Activated naive CD8-positive, alpha-beta T cell (primary cell): ENCODE results near the gene LRP1B.

ENCODE experiments used
- H3K27ac Mint-ChIP-seq: one replicate; pipeline ENCODE4 v1.8.0; 2021; ENCODE audit warnings: mixed read lengths
- H3K27me3 Mint-ChIP-seq: one replicate; pipeline ENCODE4 v1.8.0; 2021; ENCODE audit warnings: mixed read lengths
- H3K36me3 Mint-ChIP-seq: one replicate; pipeline ENCODE4 v1.8.0; 2021; ENCODE audit warnings: mixed read lengths
- H3K4me1 Mint-ChIP-seq: one replicate; pipeline ENCODE4 v1.8.0; 2021; ENCODE audit warnings: low read depth, mixed read lengths
- H3K4me3 Mint-ChIP-seq: one replicate; pipeline ENCODE4 v1.8.0; 2021; ENCODE audit warnings: mild to moderate bottlenecking, mixed read lengths
- H3K9me3 Mint-ChIP-seq: one replicate; pipeline ENCODE4 v1.8.0; 2021; ENCODE audit warnings: low read depth, mixed read lengths

The LRP1B gene

DNA sequence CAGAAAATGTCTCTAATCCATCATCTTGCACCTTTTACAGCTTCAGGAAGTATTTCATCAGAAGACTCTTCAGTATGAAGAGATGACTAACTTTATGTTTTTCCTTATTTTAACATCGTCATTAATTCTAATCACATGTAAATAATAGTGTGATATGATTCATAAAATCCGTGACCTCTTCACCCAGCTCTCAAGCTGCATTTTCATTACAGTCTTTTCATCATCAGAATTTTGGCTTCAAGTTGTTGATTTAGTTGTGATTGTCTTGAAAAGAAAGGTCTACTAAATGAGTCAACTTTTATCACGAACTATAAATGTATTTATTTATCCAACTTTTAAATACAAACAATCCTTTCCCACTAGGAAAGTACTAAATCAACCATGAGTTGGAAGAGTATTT lies 410.3 kb downstream of the LRP1B start:
- H3K9me3 Mint-ChIP-seq: no peaks in the 10 kb centered on the region
- H3K27ac Mint-ChIP-seq: no peak overlapping the region
- no peaks in the 10 kb centered on the region for H3K27me3 Mint-ChIP-seq
- H3K4me1 Mint-ChIP-seq: no peaks in the 10 kb centered on the region
- no peaks in the 10 kb centered on the region for H3K36me3 Mint-ChIP-seq
- no peak overlapping the region for H3K4me3 Mint-ChIP-seq

DNA sequence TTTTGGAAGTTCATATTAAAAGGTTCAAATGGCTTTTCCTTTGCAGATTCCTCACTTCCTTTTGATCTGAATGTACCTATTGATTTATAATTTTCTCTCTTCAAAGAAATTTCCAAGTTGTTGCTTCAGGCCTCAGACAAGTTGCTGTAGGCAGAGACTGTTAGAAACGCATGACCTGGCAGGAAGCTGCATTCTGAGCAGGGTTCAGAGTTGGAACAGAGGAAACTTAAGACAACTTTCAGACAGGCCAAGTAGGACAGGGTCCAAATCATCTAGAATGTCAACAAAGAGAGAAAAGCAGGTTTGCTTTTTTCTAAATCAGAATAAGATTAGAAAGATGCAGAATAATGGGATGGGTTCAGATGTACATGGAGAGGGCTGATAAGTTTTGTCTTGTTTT lies 416.3 kb downstream of the LRP1B start:
- H3K27ac Mint-ChIP-seq: no peak overlapping the region
- no peaks in the 10 kb centered on the region for H3K4me1 Mint-ChIP-seq
- H3K9me3 Mint-ChIP-seq: peaks cover 3% of the 10 kb centered on the region
- no peaks in the 10 kb centered on the region for H3K36me3 Mint-ChIP-seq
- H3K27me3 Mint-ChIP-seq: no peaks in the 10 kb centered on the region
- H3K4me3 Mint-ChIP-seq: no peak overlapping the region

DNA sequence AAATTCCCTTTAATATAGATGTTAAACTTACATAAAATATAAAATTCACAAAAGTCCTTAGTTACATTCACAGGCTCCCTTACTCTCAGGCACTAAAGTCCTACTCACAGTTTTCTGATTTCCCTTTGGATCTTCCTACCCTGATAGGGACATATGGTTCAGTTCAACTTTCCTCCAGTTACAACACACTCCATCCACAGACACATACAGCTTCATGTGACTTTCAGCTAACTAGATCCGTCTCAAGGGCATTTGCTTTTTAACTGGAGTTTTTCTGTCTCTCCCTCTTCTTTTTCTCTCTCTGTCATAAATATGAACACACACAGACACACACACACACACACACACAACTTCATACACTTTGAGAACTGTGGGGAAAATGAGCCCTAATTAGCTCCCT lies 419.2 kb downstream of the LRP1B start:
- Mint-ChIP-seq H3K9me3 (peaks cover 3% of the 10 kb centered on the region), H3K27ac (no peak overlapping the region), H3K4me3 (no peak overlapping the region), H3K27me3 (no peaks in the 10 kb centered on the region), H3K36me3 (no peaks in the 10 kb centered on the region), H3K4me1 (no peaks in the 10 kb centered on the region)

DNA sequence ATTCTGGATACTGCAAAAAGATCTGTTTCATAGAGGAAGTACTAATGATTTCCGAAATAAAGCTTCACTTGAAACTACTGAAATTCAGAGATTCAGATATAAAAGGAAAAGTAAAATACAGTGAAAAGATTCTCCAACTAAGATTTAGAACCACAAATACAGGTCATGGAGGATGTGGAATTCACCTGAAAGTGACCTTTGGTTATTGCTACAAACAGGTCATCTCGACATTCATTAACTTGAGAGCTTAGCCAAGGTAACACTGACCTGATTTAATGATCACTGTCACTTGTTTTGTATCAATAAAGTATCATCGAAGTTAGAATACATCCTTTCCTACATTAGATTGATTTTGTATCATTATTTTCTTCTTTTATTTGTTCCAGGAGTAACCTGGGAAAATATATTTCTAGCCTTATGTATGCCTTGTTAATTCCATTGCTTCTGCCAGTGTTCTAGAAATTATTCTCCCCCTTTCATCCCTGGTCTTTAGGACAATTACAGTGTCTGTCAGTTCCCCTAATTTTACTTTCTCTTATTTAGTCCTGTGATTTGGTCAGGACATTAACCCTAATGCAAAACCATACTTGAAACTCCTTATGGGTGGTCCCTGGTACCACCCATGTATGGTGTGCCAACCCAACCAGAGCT lies 420.1 kb downstream of the LRP1B start:
- no peaks in the 10 kb centered on the region for H3K4me1 Mint-ChIP-seq
- peaks cover 3% of the 10 kb centered on the region for H3K9me3 Mint-ChIP-seq
- no peak overlapping the region for H3K27ac Mint-ChIP-seq
- H3K4me3 Mint-ChIP-seq: no peak overlapping the region
- H3K36me3 Mint-ChIP-seq: no peaks in the 10 kb centered on the region
- H3K27me3 Mint-ChIP-seq: no peaks in the 10 kb centered on the region

DNA sequence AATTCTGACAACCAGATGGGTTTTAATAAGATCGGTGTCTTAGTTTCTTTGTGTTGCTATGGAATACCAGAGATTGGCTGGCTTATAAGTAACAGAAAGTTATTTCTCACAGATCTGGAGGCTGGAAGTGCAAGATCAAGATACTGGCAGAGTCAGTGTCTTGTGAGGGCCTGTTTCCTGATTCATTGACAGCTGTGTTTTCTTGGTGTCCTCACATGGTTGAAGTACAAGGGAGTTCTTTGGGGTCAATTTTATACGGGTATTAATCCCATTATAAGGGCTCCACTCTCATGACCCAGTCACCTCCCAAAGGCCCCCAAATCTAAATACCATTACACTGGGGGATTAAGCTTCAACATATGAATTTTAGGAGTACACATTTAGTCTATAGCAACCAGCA lies 421.1 kb downstream of the LRP1B start:
- Mint-ChIP-seq H3K9me3 (peaks cover 3% of the 10 kb centered on the region), H3K27ac (no peak overlapping the region), H3K4me1 (no peaks in the 10 kb centered on the region), H3K27me3 (no peaks in the 10 kb centered on the region), H3K36me3 (no peaks in the 10 kb centered on the region), H3K4me3 (no peak overlapping the region)

DNA sequence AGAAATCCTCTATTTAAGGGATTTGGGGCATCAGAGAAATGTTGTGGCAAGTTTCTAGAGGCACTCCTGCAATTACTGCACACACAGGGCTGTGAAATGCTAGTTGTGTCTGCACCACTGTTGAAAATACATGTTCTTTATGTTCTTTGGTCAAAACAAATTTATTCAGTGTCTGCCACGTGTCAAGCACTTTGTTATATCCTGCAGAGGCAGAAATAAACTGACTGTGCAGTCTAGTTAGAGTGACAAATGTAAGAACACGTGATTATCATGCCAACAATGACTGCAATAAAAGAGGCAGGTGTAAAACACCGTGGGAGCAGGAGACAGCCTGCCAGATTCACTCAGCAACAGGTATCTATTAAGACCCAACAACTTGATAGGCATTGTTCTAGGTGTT lies 423.3 kb downstream of the LRP1B start:
- H3K4me1 Mint-ChIP-seq: no peaks in the 10 kb centered on the region
- H3K27ac Mint-ChIP-seq: no peak overlapping the region
- no peak overlapping the region for H3K4me3 Mint-ChIP-seq
- no peaks in the 10 kb centered on the region for H3K27me3 Mint-ChIP-seq
- no peaks in the 10 kb centered on the region for H3K36me3 Mint-ChIP-seq
- peaks cover 3% of the 10 kb centered on the region for H3K9me3 Mint-ChIP-seq

DNA sequence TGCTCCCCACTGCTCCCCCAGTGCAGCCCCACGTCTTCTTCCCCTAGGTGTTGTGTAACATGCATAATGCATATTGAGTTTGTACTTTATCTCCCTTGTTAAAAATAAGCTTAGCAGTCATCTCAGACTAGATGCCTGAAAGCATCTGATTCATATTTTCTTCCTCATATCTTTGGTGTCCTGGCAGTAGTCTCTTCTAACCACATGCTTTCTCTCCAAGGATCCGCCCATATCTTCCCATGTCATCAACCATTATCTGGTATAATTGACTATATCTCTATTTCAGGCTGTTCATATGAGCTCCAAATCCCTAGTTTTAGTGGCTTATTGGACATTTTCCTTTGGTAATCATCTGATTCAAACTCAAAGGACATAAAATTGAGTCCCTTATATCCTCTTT lies 426.3 kb downstream of the LRP1B start:
- Mint-ChIP-seq H3K4me1 (no peaks in the 10 kb centered on the region), H3K36me3 (no peaks in the 10 kb centered on the region), H3K4me3 (no peak overlapping the region), H3K27ac (no peak overlapping the region), H3K27me3 (no peaks in the 10 kb centered on the region), H3K9me3 (peaks cover 3% of the 10 kb centered on the region)

DNA sequence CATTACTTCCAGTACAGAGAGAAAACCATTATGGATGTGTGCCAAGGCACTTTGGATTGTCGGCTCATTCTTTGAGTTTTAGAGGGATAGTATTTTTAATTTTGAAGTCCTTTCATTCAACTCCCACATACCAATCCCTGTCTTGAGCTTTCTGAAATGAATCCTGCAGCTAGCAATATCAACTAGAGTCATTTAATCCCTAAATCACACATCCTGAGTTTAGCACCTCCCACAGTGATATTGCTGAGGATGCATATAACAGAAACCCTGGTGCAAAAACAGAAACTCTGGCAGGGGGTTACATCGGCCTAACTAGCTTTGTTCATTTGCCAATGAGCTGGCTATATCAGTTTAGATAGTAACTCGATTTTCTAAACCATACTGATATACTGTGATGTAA lies 427.3 kb downstream of the LRP1B start:
- Mint-ChIP-seq H3K4me3 (no peak overlapping the region), H3K27ac (no peak overlapping the region), H3K36me3 (no peaks in the 10 kb centered on the region), H3K27me3 (no peaks in the 10 kb centered on the region), H3K4me1 (no peaks in the 10 kb centered on the region), H3K9me3 (peaks cover 3% of the 10 kb centered on the region)

DNA sequence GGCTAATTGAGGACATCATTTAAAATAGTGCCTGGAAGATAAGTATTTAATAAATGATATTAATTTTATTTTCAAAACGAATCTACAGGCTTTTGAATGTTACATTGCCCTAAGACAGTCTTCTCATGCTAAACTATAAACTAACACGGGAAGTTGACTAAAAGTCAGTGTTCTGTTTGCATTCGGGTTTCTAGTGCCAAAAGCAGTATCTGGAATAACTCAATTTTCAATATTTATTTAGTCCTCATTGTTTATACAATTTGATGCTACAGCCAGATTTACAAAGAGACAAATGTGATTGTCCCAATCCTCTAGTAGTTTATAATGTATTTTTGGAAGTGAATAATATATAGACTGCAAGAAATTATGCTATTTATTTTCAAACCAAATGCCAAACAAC lies 429.2 kb downstream of the LRP1B start:
- H3K9me3 Mint-ChIP-seq: peaks cover 3% of the 10 kb centered on the region
- no peaks in the 10 kb centered on the region for H3K4me1 Mint-ChIP-seq
- H3K27ac Mint-ChIP-seq: no peak overlapping the region
- H3K27me3 Mint-ChIP-seq: no peaks in the 10 kb centered on the region
- no peak overlapping the region for H3K4me3 Mint-ChIP-seq
- no peaks in the 10 kb centered on the region for H3K36me3 Mint-ChIP-seq

DNA sequence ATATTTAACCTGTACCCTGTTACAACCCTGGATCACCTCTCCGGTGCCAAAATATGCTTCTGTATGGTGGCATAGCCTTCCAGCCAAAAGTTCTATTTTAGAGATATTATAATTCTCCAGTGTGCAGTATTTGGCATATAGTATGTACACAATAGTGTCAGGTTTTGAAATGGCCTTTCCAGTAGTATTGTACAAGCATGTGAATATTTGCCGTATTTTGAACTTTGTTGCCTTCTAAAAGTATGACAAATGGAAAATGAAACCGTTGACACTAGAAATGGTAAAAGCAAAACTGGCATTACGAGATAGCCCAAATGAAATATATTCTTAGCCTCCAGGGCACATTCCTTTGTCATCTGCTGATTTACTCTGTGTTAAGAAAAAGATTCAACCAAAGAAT lies 431.2 kb downstream of the LRP1B start:
- Mint-ChIP-seq H3K36me3 (no peaks in the 10 kb centered on the region), H3K4me1 (no peaks in the 10 kb centered on the region), H3K4me3 (no peak overlapping the region), H3K27me3 (no peaks in the 10 kb centered on the region), H3K27ac (no peak overlapping the region), H3K9me3 (peaks cover 3% of the 10 kb centered on the region)

DNA sequence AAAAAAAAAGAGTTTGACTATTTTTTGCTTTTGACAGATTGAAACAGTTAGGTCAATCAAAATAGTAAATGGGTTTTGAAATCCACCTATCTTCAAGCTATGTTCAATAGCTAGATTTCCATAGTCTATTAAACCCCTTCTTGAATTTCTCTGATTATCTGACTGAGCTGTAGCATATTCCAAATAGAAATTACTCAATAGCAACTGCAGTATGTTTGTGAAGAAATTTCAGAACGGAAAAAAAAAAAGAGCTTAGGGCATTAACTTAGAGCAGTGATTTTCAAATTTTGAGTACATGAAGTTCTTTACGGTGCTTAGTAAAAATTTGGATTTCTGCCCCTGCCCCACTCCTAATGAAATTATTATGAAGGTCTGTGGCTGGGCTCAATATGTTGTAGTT lies 432.3 kb downstream of the LRP1B start:
- H3K4me3 Mint-ChIP-seq: no peak overlapping the region

DNA sequence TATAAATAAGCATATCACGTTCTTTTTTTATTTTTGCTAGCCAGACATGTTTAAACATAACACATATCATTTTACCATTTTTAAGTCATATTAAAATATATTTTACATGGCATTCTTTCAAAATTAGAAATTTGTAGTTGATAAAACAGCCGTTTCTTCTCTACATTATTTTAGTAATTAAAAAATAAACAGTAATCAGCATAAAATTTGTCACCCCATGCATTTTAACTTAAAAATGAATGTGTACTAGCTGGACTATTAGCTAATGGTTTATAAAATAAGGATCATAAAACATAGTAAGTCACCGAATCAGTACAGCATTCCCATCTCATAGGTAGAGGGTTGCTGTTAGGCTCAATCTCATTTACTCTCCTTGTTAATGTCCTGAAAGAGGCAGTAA lies 433.8 kb downstream of the LRP1B start:
- Mint-ChIP-seq H3K9me3 (no peaks in the 10 kb centered on the region), H3K27ac (no peak overlapping the region), H3K4me1 (no peaks in the 10 kb centered on the region), H3K4me3 (no peak overlapping the region), H3K36me3 (no peaks in the 10 kb centered on the region), H3K27me3 (no peaks in the 10 kb centered on the region)

More for the DNA sequence above, 432.3 kb downstream of the LRP1B start:
- Mint-ChIP-seq H3K36me3 (no peaks in the 10 kb centered on the region), H3K9me3 (no peaks in the 10 kb centered on the region), H3K27ac (no peak overlapping the region), H3K27me3 (no peaks in the 10 kb centered on the region), H3K4me1 (no peaks in the 10 kb centered on the region)

DNA sequence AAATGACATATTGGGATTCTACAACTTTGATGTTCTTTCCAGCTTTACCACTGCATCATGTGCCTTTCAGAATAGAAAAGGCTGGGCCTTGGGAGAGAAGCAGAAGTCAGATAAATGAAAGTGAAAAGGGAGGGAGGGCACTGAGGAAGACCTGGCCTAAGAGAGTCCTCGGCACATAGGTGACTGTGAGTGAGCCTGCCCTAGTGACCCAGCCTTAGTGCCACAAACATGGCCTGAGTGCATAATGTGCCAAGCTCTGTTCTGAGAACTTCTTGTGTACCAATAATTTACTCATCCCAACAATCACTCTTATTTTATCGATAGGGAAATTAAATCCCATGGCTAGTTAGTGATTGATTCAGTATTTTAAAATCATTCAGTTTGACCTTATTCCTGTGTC lies 436.6 kb downstream of the LRP1B start:
- Mint-ChIP-seq H3K4me3 (no peak overlapping the region), H3K9me3 (no peaks in the 10 kb centered on the region), H3K36me3 (no peaks in the 10 kb centered on the region), H3K27me3 (no peaks in the 10 kb centered on the region), H3K27ac (no peak overlapping the region), H3K4me1 (no peaks in the 10 kb centered on the region)

DNA sequence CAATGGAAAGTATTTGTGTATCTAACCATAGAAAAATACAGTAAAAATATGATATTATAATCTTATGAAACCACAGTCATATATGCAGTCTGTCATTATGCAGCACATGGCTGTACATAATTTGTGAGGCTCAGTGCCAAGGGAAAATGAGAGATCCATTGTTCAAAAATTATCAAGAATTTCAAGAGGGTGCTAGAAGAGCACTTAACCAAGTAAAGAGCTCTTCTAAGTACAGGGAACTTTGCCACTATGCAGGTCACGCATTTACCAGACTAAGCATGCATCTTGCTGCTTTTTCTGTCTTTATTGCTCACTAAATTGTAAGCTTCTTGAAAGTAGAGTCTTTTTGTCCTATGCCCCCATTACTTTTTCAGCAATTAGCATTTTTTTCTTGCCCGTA lies 438.0 kb downstream of the LRP1B start:
- no peak overlapping the region for H3K27ac Mint-ChIP-seq
- no peaks in the 10 kb centered on the region for H3K36me3 Mint-ChIP-seq

DNA sequence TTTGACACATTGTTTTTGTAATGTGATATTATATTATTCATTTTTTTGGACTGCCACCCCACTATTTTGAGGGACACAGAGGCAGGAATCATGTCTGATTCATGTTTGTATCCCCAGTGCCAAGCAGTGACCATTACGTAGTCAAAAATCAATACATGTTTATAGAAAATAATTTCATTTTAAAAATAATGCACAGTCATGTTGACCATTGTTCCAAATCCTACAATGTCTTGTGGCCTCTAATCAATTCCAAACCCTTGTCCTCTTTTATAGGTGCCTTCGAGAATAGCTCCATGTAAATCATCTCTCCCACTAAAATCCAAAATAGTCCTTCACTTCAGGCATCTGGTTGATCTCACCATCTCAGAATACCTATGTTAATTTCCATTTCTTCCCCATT lies 454.7 kb downstream of the LRP1B start:
- Mint-ChIP-seq H3K9me3 (peaks cover 4% of the 10 kb centered on the region), H3K27me3 (no peaks in the 10 kb centered on the region), H3K4me3 (no peak overlapping the region), H3K27ac (no peak overlapping the region), H3K4me1 (no peaks in the 10 kb centered on the region), H3K36me3 (no peaks in the 10 kb centered on the region)

More for the DNA sequence above, 438.0 kb downstream of the LRP1B start:
- Mint-ChIP-seq H3K4me1 (no peaks in the 10 kb centered on the region), H3K9me3 (no peaks in the 10 kb centered on the region), H3K4me3 (no peak overlapping the region), H3K27me3 (no peaks in the 10 kb centered on the region)

DNA sequence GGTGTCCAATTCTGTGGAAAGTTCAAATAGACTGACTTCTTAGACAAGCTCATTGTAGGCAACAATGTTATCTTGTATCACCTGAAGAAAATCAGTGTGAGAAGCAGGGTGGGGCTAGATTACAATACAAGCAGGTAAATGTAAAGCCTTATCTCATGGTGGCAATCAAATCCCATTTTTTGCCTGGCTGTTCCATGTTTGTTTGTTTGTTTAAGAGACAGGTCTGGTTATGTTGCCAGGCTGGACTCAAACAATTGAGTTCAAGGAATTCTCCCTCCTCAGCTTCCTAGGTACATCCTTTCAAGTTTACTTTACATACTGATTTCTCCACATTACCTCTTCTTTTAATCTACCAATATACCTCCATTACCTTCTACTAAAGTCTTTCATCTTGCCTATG lies 464.6 kb downstream of the LRP1B start:
- Mint-ChIP-seq H3K27me3 (no peaks in the 10 kb centered on the region), H3K4me3 (no peak overlapping the region), H3K36me3 (no peaks in the 10 kb centered on the region), H3K4me1 (no peaks in the 10 kb centered on the region), H3K9me3 (peaks cover 13% of the 10 kb centered on the region), H3K27ac (no peak overlapping the region)
